ENCODE results near the gene FUT6. TPM values are rescaled to one million over a fixed set of nuclear protein-coding genes. Genes with fewer than 3 reads are reported as not detected.
"Not testable (repeated sequence)": the region's sequence is repeated elsewhere in the genome, so short reads cannot be mapped to it uniquely, and the experiment has no call there.

The FUT6 gene
- total RNA-seq, 1 donor from 2014 or later: not detected

- peaks cover 3% of the 10 kb centered on the region for H3K4me1 Mint-ChIP-seq
- H3K4me3 Mint-ChIP-seq: no peak overlapping the region
- no peak for TF ChIP-seq CTCF (IDR thresholded peaks at IDR 0.05; ENCODE audit: unreplicated experiment)
- no peaks in the 10 kb centered on the region for H3K36me3 Mint-ChIP-seq
- H3K27me3 Mint-ChIP-seq (ENCODE audit: low read depth): peaks cover 13% of the 10 kb centered on the region
- no peak overlapping the region for H3K27ac Mint-ChIP-seq
- no peaks in the 10 kb centered on the region for H3K9me3 Mint-ChIP-seq
- DNase-seq (ENCODE audit: low spot score in 2 of 2, unreplicated experiment in 2 of 2): no peak
These were observed 10.7 kb upstream of the FUT6 start for GRCh38 chr19:5850189-5850588.

GRCh38 chr19:5848621-5849020, 9.1 kb upstream of the FUT6 start:
- H3K36me3 Mint-ChIP-seq; H3K4me3 Mint-ChIP-seq; H3K27ac Mint-ChIP-seq; H3K9me3 Mint-ChIP-seq; DNase-seq (ENCODE audit: low spot score in 2 of 2, unreplicated experiment in 2 of 2); H3K4me1 Mint-ChIP-seq: not testable (repeated sequence)
- H3K27me3 Mint-ChIP-seq (ENCODE audit: low read depth): peaks cover 11% of the 10 kb centered on the region

GRCh38 chr19:5847846-5848245, 8.3 kb upstream of the FUT6 start:
- H3K4me3 Mint-ChIP-seq; H3K27me3 Mint-ChIP-seq (ENCODE audit: low read depth); DNase-seq (ENCODE audit: low spot score in 2 of 2, unreplicated experiment in 2 of 2); H3K27ac Mint-ChIP-seq; H3K9me3 Mint-ChIP-seq; H3K4me1 Mint-ChIP-seq; H3K36me3 Mint-ChIP-seq: not testable (repeated sequence)

GRCh38 chr19:5844456-5845433, 5.2 kb upstream of the FUT6 start:
- Mint-ChIP-seq H3K27ac (no peak overlapping the region), H3K4me1 (no peaks in the 10 kb centered on the region)

GRCh38 chr19:5843295-5843927, 3.9 kb upstream of the FUT6 start:
- no peak overlapping the region for H3K4me3 Mint-ChIP-seq
- H3K27ac Mint-ChIP-seq: no peak overlapping the region
- H3K27me3 Mint-ChIP-seq (ENCODE audit: low read depth): no peaks in the 10 kb centered on the region
- H3K36me3 Mint-ChIP-seq: no peaks in the 10 kb centered on the region
- no peaks in the 10 kb centered on the region for H3K4me1 Mint-ChIP-seq
- no peak for DNase-seq (ENCODE audit: low spot score in 2 of 2, unreplicated experiment in 2 of 2)
- no peak for TF ChIP-seq CTCF (IDR thresholded peaks at IDR 0.05; ENCODE audit: unreplicated experiment)
- H3K9me3 Mint-ChIP-seq: no peaks in the 10 kb centered on the region

More at GRCh38 chr19:5844456-5845433, 5.2 kb upstream of the FUT6 start:
- no peak for DNase-seq (ENCODE audit: low spot score in 2 of 2, unreplicated experiment in 2 of 2)
- TF ChIP-seq CTCF (IDR thresholded peaks at IDR 0.05; ENCODE audit: unreplicated experiment): no peak
- Mint-ChIP-seq H3K27me3 (ENCODE audit: low read depth) (no peaks in the 10 kb centered on the region), H3K36me3 (no peaks in the 10 kb centered on the region), H3K9me3 (no peaks in the 10 kb centered on the region), H3K4me3 (no peak overlapping the region)

GRCh38 chr19:5841735-5842111, 2.2 kb upstream of the FUT6 start:
- H3K36me3 Mint-ChIP-seq; H3K4me1 Mint-ChIP-seq; DNase-seq (ENCODE audit: low spot score in 2 of 2, unreplicated experiment in 2 of 2); H3K27me3 Mint-ChIP-seq (ENCODE audit: low read depth); H3K9me3 Mint-ChIP-seq; H3K27ac Mint-ChIP-seq; H3K4me3 Mint-ChIP-seq: not testable (repeated sequence)

- H3K9me3 Mint-ChIP-seq: no peaks in the 10 kb centered on the region
These were observed 993 bp downstream of the FUT6 start for GRCh38 chr19:5838353-5839064.

More at GRCh38 chr19:5838353-5839064, 993 bp downstream of the FUT6 start:
- Mint-ChIP-seq H3K4me3 (no peak overlapping the region), H3K27ac (no peak overlapping the region), H3K27me3 (ENCODE audit: low read depth) (peaks cover 16% of the 10 kb centered on the region), H3K4me1 (no peaks in the 10 kb centered on the region), H3K36me3 (no peaks in the 10 kb centered on the region)
- no peak for TF ChIP-seq CTCF (IDR thresholded peaks at IDR 0.05; ENCODE audit: unreplicated experiment)
- DNase-seq (ENCODE audit: low spot score in 2 of 2, unreplicated experiment in 2 of 2): no peak
